GM19397 (cell line): ENCODE results near the gene METTL3.

Source experiments
- ATAC-seq: cut with Tn5 transposase; IDR thresholded peaks from one replicate; pipeline ENCODE4 v1.9.1; 2021; ENCODE audit warnings: mild to moderate bottlenecking, moderate library complexity; ENCODE audit not compliant: unreplicated experiment

The METTL3 gene

DNA sequence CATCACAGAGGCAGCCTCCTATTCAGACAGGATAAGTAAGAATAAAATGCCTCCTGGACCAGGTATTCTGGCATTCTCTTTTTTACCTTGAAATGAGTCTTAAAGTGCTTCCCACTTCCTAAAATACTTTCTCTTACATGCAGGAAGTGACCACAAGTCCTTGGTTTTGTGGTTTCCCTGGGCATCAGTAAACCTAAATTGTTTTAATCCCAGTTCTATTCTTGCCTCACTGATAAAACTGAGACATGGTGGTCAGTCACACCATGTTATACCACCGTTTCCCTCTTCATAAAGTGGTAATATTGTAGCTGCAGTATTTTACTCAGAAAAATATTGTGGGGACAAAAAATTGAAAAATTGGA lies 16.2 kb upstream of the METTL3 start:
- ATAC-seq, result no peak

DNA sequence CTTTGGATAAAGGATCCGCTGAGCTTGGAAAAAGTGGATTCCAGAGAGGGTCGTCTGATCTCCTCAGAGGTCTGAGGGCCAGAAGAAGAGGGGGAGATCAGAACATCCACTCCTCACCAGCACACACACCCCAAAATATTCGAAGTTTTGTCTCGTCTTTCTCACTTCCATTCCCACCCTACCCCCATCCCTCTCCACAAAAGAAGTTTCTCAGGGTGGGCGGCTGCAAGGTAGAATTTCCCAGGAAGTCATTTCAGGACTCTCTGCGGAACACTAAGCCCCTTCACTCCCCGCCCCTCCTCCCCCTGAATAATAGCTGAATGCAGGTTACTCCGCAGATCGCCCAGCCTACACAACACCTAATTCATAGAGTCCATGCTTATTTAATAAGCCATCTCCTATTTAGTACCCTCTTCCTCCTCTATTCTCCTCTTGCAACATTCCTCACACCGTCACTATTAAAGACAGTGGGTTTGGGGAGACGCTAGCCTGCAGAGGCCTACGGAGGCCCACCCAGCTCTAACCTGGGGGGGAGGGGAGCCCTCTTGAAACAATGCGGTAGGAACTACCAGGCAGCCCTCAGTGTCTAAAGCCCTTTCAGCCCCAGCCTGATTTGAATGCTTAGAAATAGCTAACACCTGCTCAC lies 15.7 kb upstream of the METTL3 start:
- no peak for ATAC-seq

DNA sequence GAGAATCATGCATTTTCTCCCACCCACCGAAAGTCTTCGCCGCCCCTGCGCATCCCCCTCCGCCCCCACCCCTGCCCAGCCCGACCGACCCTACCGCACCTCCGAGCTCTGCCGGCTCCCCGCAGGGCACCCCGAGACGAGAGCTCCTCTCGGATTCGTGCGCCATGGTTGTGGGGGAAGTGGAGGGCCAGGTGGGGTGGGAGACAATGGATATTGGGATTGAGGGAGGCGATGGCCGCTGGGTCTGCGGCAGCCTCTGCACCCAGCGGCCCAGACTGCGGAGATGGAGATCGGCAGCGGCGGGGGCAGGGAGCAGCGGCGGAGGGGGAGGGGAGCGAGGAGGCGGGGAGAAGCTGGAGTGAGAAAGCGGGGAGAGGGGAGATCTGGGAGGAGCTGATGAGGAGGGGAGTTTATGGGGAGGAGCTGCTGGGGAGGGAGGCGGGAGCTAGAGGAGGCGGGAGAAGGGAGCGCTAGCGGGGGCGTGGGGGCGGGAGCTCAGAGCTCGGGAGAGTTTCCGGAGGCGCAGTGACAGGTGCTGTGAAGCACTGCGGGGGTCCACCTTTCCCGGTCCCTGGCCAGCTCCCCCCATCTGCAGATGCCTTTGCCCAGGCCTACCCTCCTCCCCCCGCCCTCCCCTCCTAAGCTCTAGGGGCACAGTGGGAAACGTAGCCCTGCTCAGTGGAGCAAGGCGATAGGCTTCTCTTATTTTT lies 15.0 kb upstream of the METTL3 start, which contains the start of gene SALL2:
Gene SALL2, minus strand, starts transcription at position 385 of the 710 bp plus-strand sequence. Its CDS starts 219 bp downstream, at position 166.
- no peak for ATAC-seq

DNA sequence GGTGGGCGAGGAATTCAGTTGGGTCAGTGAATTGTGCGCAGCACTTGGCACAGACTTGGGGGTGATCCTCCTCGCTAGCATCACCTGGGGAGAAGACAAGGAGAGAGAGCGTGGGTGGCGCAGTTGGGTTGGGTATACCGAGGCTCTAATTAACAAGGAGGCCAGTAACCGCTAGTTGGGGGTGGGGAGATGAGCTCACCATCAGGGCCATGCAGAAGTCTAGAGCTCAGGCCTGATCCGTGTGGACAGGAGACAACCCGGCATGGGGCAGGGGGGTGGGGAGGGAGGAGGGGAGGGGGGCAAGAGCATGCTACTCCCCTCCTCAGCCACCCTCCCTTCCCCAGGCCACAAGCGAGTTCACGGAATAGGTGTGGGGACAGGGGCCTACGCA lies 14.4 kb upstream of the METTL3 start:
- ATAC-seq, result no peak

DNA sequence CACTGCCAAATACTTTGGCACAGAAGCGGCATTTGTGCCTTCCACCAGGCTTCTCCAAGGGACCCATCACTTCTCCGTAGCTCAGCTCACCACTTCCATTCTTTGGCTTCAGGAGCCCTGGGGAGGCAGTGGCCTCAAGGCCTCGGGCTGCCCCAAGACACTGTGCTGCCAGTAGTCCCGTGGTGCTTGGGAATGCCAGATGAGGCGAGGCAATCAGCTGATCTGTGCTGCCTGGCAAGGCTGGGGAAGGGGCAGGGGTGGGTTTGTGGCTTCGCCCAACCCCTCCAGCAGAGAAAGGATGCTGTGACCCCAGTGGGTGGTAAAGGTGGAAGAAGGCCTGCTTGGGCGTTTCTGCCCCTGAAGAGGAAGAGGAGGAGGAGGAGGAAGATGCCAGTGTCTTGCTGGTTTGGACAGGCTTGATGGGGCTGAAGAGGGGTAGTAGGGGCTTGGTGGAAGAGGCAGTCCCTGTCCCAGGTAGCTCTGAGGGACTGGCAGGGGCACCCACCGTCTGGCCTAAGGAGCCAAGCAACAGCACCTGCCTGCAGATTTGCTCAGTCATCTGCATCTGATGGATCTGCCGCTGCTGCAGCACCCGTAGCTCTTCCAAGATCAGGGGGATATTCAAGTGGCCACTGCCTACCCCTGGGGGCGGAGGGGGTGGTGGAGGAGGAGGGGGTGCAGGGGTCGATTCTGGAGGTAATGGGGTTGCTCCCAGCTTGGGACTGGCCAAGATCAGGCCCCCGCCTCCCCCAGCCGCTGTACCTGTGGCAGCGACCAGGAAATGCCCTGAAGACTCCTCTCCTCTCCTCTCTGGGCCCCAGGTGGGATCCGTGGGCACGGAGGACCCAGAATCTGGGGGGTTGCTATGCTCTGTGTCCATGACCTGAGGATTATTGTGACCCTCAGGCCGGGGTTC lies 13.7 kb upstream of the METTL3 start:
- no peak for ATAC-seq

DNA sequence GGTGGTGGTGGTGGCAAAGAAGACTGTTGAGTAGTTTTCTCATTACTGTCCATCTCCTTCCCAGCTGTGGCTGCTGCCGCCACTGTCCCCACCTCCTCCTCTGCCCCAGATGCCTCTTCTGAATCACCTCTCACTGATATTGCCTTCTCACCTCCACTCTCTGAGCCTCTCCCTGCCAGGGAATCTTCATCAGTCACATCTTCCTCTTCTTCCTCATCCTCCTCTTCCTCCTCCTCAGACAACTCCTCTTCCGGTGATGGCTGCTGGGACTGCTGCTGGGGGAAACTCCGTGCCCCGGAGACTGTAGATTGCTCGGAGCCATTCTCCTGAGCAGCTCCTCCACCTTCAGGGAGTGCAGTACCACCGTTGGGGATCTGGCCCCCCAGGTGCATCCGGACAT lies 12.1 kb upstream of the METTL3 start:
- ATAC-seq, result no peak

DNA sequence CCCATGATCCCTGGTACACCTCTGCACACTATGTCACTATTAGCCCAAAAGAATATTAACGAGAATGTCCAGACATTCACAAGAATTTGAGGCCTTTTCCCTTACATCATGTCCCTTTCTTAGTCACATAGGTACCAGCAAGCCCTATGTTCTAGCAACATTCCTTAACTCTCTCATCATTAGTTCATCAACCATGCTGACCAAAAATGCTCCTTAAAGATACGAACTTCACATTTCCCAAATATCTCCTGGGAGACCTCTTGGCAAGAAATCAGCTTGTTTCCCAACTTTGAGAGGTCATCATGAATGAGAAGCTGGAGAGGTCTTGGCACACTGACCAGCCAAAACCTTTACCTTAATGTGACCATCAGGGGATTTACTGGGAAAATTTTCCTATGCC lies 10.4 kb upstream of the METTL3 start:
- no peak for ATAC-seq

DNA sequence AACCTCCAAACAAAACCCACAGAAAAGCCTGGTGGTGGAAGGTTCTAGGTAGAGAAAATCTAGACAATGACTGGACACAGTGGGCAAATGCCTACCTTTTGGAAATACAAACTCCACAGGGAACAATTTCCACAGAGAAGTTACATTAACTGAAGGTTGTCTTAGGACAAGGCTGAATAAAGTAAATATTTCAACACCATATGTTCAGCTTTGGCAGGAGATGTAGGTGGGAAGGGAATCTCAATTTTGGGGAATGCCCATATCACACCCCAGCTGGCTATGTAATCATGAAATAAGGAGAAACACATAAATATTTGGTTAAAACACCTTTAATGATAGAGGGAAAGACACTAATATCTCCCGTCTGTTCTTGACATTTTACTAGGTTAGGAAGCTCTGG lies 9.6 kb upstream of the METTL3 start:
- ATAC-seq, result no peak

DNA sequence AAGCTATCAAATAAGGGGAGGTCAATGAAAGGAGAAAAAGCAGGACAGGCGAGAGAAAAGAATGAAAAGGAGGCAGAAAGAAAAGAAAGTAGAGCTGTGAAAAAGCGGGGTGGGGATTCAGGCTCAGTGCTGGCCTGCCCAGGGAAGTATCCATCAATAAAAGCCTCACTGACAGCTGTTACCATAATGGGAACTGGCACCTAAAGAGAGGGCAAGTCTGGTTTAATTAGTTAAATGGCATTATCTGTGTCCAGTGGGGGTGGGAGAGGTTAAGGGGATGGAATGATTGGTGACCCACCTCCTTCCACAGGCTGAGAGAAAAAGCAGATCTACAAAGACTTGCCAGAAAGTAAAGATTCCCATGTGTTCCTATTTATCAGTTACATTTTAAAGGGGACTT lies 7.6 kb upstream of the METTL3 start:
- no peak for ATAC-seq

DNA sequence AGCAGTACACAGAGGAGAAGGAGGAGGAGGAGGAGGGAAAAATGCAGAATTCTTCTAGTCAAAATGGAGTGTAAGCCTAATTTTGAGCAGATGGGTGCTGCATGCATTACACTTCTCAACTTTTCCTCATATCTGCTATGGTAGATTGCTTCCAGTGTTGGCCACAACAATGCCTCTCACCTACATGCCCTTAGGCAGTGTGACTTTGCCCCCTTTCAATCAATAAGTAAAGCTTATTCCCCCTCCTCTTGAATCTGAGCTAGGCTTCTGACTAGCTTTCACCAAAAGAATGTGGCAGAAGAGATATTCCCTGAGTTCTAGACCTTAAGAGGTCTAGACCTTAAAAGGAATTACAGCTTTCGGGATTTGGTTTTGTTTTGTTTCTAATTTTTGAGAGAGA lies 3.2 kb upstream of the METTL3 start:
- no peak for ATAC-seq

DNA sequence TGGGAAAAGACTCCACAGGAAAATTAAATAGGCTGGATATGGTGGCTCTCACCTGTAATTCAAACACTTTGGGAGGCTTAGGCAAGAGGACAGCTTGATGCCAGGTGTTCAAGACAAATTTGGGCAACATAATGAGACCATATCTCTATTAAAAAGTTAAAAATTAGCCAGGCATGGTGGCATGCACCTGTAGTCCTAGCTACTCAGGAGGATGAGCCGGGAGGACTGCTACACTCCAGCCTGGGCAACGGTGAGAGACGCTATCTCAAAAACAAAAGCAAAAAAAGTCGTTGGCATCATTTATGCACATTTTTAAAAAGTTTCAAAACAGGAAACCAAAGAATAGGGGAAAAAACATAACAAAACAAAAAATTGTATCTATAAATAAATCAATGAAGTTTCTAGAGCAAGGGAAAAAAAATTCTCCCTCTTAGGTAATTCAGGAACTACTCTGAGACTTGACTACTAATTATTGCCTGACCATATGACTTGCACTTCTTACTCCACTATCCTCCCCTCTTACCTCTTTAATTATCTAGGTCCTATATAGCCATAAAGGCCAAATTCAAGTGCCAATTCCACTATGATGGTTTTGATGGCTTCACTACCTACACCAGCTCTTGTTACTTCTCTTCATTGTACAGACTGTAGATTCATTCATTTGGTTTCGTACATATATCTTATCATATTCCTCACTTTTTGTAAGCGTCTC lies 1.6 kb downstream of the METTL3 start:
- ATAC-seq, result no peak

DNA sequence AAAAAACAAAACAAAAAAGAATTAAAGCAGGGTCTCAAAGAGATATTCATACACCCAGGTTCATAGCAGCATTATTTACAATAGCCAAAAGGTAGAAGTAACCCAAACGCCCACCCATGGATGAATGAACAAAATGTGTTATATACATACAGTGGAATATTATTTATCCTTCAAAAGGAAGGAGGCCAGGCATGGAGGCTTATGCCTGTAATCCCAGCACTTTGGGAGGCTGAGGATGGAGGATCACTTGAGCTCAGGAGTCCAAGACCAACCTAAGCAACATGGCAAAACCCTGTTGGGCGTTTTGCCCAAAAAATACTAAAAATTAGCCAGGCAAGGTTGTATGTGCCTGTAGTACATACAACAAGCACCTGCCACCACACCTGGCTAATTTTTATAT lies 4.6 kb downstream of the METTL3 start:
- no peak for ATAC-seq

DNA sequence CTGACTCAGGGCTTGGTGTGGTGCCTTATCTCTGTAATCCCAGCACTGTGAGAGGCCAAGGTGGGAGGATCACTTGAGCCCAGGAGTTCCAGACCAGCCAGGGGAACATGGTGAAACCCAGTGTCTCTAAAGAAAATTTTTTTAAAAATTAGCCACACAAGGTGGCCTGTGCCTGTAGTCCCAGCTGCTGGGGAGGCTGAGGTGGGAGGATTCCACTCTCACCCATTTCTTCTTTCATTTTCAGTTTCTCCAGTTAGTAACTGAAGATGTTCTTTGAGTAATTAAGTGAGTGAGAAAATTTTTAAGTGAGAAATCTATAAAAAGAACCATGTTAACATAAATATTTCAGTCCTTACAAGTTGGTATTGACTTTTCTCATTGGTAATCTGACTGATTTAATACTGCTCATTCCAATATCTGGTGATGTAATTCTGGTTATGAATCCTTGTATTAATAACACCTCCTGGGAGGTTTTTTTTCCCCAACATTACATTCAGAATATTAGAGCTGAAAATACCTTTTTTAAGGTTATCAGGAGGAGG lies 6.1 kb downstream of the METTL3 start:
- ATAC-seq, result peak; percentile 57

DNA sequence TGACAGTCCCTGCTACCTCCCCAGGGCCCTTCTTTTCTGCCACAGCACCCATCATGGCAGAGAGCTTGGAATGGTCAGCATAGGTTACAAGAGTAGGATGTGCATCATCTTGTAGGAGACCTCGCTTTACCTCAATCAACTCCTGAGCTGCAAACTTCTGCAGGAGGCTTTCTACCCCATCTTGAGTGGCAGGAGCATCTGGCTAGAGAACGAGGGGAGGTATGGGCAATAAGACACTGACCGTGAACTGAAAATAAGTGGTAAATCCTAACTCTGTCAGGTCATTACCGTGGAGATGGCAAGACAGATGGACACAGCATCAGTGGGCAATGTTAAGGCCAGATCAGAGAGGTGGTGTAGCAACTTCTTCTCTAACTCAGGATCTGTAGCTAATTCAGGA lies 7.8 kb downstream of the METTL3 start:
- no peak for ATAC-seq

DNA sequence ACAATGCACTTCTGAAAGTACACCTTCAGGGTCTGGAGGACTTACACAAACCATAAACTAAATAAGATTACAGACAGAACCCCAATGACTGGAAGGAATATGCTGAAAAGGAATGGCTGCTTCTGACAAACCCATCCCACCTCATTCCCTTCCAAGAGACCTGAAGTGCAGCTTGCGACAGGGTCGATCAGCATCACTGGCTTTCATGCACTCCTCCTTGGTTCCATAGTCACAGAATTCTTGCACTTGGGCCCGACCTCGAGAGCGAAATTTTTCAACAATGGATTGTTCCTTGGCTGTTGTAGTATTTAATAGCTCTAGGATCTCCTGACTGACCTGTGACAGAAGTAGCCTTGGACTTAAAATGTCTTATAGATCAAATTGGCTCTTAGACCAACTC lies 9.6 kb downstream of the METTL3 start:
- no peak for ATAC-seq

DNA sequence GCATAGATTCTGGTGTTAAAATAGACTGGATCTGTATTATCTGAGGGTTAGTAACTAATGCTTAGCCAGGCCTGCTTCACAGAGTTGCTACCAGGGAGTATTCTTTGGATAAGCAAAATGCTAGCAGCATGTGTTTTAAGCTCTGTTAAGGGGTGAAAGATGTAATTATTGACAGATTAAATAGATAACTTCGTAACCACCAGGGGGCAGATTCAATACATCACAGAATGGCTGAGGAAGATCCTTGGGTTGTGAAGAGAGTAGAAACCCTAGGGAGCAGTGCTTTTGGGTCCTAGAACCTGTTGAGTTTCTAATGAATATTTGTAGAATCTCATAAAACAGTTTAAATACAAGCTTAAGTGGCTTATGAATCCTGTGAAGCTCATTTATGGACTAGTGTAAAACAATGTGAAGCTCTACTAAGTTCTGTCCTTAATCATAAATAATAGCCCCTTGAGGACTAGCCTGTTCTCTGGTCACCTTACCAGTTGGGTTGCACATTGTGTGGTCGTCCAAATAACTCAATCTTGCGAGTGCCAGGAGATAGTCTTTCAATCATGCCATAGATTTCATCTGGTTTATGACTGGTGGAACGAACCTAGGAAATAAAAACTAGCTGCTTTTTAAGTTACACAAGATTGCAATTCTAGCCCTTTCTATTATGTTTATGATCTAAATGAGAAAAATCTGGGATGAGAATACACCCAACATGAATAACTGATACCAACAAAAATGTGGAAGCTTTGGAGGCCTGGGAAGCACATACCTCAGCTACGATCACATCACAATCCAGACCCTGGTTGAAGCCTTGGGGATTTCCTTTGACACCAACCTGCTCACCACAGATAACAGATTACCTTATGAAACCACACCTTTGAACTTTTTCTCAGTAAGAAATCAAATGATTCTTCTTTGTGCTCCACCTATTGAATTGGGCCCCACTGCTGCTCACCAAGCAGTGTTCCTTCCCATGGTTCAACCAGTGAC lies 12.3 kb downstream of the METTL3 start:
- ATAC-seq, result no peak

DNA sequence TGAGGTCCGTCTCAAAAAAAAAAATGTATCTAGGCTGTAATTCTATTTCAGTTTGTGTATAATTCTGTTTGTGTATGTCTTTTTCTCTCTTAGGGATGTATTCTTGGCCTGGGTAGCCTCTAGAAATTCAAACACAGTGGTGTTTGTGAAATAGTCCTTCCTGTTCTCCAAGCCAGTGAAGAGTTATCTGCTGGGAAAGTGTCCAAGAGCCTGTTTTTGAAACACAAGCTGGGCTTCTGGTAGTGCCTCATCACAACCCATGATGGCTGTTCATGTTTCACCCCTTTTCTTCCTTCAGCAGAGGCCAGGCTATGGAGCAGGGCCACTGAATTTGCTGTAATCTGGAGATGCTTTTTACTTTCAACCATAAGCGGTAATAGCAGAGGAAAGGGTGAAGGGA lies 14.7 kb downstream of the METTL3 start:
- ATAC-seq, result no peak

DNA sequence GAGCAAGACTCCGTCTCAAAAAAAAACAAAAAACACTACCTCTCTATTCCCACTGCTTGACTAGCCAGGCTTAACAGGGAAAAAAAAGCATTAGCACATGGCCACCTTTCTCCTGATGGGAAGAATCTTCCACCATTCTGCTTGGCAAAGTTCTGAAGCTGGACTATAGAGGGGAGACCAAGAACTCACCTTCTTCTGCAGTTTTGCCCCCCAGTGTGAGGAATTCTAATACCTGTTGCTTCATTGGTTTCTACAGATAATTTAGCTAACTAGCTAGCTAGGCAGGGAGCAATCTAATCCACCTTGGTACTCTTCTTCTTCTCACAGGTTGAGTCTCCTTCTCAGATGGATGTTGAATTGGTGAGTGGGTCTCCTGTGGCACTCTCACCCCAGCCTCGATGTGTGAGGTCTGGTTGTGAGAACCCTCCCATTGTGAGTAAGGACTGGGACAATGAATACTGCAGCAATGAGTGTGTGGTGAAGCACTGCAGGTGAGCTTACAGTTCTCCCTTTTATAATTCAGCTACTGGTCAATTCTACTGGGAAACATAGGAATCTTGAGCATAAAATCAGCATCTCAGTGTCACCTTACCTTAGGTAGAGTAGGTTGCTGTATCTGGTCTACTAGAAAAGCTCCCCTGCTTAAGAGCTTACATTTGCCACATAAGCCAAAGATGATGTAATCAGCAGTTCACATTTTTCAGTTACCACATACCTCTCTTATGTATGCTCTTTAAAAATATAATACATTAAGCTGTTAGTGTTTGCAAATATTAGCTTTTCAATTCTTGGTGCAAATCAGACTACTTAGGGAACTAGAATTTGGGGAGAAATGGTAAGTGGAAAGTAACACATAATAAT lies 16.0 kb downstream of the METTL3 start:
- no peak for ATAC-seq

DNA sequence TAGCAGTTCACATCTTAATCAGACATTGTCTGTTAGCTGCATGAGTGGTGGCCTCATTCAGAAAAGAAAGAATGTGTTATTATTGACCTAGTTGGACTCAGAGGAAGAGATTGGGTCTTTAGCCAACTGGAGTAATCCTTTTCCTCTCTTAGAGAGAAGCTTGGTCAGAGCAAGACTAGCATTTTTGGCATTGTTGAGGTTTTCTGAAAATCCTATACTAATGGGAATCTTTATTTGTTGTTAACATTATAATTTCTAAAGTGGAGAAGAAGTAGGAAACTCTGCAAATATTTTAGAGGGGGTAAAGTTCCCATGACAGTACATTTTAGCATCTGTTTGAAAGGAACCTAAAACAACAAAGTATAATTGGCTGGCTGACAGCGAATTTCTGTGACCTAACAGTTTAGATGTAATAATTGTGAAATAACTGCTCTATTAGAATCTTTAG lies 24.5 kb downstream of the METTL3 start:
- ATAC-seq, result no peak
